IPS DF 4.7 (cell line): ENCODE measurements around the gene CADM1.

Experiments used
- DNase-seq: peaks from one replicate; pipeline ENCODE4 v3.0.0-alpha.2; 2013; ENCODE audit warnings: low spot score; ENCODE audit errors: extremely low read depth

CADM1 gene

DNA sequence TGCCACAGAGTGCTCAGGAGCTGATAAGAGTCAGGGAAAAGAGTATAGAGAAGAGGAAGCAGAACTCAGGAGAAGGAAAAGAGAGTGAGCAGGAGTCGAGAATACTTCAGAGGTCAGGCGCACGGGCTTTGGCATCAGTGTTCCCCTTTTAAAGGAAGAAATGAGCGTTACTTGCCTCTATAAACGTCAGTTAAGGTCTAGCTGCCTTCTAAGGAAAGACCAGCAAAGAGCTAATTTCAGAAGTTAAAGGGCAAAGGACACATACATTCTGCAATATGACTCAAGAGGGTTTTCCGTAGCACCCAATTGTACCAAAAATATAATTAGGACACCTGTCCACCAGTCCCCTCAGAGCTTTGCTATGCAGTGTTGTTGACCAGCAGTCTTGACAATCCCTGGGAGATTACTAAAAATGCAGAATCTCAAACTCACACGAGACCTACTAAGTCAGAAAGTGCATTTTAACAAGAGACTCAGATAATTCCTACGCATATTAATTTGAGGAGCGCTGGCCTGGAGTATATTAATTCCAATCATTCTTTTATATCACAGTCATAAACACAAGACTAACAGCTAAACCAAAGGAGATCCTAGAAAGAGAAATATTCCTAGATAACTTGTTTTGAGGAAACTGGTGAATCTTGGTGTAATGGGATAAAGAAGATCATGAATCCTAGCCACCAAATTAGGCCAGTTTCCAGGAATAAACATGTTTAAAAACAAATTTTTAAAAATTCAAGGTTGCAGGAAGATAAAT, 249.0 kb downstream of the CADM1 start:
- no peak for DNase-seq

DNA sequence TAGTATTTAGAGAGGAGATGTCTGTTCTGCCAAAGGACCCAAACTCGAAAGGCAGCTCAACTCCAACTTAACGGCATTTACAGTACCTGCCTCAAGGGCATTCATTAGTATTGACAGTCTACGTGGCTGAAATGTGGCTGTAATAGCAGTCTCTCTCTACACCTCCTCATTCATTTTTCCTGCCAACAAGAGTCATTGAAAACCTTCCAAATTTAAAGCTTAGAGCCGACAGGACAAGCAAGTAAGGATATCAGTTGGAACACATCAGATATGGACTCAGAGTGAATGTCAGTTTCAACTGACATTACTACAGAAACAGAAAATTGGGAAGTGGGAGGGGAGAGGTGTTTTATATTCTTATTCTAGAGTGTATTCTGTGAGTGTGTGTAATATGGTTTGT, 253.1 kb downstream of the CADM1 start:
- DNase-seq: no peak

DNA sequence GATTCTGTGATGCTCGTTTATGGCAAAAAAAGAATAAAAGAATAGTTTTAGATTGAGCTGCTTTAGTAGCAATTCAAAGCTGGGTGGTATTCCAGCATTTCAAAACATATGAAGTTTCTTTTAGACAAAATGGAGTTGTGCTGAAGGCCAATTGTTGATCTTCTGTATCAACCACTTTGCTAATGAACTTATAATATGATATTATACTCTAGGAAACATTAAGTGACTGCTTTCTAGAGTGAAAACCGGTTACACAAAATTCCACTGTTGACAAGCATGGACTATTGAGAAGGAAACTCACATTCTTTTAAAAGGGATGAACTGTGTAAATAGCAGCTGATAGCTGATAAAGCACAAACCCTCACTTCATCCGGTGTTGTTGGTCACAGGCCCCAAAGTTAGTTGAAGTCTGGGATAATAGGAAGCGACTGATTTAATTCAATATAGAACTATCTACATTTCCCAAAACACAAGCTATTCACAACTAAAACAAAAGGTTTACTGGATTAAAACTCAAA, 255.1 kb downstream of the CADM1 start:
- no peak for DNase-seq

DNA sequence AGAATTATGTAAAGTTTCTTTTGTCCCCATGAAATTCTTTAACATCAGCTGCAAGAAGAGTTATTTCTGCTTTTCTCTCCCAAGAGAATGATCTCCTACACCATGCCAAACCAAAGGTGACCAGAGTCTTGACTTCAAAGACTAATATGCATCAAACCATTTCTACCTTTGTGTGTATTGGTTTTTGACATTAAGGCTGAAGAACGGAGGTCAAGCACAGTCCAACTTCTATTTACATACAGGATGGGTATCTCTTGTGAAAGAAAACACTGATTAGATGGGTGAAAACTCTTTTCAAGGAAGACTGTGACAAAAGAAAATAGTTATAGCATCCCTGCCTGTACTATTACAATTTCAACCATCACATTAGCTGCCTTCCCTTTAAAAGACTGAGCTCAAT, 256.3 kb downstream of the CADM1 start:
- no peak for DNase-seq

DNA sequence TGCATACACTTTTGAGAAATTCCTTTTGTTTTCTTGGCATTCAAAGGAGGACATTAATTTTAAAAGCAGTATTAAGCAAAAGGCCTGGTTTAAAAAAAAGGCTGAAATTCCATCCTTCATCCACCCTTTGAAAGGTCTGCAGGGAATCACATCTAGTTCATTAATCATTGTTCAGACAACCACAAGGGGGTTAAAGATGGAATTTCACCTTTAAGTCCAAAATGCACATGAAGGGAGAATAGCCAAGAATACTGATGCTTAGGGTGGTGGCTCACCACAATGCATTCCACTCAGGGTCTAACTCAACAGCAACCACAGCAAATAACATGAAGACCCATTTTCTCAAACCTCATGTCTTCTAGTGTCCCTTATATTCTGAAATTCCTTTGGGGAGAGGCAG, 256.9 kb downstream of the CADM1 start:
- no peak for DNase-seq

DNA sequence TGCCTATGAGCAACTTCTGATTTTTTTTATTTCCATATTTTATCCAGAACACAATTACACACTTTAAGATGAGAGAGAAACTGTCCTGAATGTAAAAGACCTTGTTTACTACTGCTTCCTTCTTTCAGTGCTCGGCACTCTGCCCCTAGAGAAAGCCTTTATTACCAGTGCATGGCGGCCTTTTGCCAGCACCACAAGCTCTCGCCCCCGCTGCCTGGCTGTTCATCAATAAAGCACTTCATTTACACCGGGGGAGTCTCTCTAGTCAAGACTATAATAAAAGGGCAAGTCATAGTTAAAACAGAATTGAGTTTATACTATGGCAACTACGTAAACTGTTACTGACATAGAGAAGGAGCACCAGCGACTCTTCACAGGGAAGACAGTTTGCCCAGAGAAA, 259.5 kb downstream of the CADM1 start:
- DNase-seq: no peak

DNA sequence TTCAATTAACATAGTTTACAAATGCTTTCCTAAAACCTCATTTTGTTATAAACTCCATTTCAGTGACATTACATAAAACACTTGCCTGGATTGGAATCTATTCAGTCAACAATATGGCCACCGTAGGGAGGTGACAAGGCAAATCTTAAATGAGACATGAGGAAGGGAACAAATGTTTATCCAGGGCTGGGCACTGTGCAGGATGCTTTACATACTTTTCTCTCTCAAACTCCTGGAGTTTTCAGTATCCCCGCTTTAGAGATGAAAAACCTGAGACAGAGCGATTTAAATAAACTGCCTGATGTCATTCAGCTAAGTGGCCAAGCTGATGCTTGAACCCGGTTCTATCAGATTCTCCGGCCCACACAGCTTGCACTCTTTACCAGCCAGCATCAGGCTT, 259.9 kb downstream of the CADM1 start:
- DNase-seq: no peak

DNA sequence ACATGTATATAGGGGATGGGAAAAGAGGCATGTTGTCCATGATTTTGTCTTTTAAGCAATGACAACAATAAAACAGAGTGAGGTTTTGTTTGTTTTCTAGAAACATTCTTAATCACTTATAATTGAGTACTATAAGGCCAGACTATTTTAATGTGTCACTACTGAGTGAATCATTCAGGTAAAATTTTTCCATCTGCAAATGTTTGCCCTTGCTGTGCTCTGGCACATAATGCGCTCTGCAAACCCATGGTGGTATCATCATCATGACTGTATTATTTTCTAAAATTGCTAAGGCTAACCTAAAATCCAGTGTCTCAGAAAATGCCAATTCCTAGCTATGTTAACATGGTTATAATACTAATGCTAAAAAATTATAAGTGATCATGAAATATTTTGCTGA, 261.2 kb downstream of the CADM1 start:
- no peak for DNase-seq

DNA sequence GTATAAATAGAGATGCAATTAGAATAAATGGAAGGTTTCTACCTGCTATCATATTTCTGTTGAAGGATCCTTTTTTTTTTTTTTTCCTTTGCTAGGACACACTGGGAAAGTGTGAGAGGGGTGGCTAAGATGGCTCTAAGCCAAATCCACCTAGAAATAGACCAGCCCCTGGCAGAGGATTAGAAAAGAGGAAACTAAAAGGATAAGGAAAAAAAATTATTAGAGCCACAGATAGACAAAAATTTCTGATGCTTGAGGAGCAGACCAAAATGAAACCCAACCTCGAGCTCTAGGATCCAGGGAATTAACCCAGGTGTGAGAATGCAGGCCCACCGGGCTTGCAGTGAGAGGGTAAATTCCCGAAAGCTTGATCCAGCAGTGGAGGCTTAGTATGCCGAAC, 262.3 kb downstream of the CADM1 start:
- no peak for DNase-seq

DNA sequence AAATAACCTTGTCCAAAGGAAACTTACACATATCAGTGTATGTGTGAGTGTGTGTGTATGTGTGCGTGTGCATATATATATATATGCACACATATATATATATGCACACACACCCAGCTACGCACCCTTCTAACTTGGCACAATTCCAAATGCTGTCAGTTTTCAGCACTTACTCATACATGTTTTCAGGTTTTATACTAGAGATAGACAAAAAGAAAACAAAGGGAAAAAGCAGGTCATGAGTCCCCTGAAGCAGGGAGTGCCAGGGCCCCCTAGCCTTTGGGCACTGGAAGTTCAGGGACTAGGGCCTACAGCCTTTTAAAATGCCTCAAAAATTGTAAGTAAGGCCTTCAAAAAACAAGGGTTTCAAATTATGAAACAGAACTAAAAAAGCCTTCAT, 265.4 kb downstream of the CADM1 start:
- no peak for DNase-seq

DNA sequence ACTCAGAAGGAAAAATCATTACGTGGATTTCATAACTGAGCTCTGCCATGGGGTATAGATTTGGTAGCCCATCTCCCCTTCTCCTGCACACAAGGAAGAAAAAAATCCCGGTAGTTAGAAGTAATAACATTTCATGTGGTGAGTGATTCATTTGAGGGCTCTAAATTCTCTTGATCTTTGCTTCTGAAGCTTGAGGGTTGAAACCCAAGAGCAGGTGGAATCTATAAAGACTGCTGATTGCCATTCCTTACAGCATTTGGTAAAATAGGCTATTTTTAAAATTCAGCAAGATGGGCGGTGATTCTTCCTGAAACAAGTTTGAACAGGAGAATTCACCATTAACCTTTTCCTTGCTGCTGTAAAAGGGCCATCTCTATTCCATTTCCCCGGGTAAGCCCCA, 266.1 kb downstream of the CADM1 start:
- DNase-seq: no peak

DNA sequence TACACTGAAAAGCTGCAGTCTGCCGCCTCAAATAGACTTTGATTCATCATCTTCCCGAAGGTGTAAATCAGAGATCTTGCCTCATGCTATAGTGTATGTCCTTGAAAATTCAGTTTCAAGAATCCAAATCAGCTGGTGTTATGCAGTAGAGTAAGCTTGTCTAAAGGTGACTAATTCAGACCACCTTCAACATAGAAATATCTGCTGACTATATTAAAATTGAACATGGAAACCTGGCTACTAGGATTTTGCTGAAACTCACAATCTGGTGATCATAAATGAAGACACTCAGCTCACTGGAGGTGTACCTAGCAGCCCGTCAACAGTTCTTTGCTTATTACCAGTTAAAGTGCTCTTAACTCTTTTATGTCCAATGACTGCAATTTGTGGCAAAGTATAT, 266.6 kb downstream of the CADM1 start:
- no peak for DNase-seq

DNA sequence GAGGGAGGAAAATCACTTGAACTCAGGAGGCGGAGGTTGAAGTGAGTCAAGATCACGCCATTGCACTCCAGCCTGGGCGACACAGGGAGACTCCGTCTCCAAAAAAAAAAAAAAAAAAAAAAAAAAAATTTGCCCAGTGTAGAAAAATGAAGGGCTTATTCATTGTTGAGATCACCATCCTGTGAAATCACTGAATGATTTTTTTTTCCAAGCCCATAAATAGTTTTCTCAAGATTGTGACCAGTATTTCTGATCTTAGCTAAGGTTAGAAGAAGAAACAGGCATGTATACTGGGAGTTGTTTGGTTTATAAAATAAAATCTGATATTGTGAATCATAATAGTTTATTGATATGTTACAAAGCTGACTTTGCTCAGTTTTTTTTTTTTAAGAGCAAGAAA, 269.4 kb downstream of the CADM1 start:
- DNase-seq: no peak

DNA sequence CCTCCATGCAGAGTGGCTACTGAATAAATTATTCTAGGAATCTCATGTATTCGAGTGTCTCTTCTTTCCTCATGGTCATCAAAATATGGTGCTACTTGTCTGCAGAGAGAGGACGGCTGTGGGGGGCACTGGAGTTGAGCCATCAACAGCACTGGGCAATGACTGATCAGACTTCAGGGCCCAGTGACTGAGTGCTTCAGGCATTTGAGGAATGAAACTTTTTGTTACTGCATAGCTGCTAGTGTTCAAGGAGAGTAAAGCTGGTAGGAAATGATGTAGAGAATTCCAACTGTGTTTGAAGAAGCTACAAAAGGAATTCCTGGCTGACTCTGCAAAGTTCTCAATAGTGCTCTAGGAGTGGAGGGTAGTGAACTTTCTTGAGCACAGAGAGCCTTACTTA, 277.7 kb downstream of the CADM1 start:
- DNase-seq: peak; percentile 91

DNA sequence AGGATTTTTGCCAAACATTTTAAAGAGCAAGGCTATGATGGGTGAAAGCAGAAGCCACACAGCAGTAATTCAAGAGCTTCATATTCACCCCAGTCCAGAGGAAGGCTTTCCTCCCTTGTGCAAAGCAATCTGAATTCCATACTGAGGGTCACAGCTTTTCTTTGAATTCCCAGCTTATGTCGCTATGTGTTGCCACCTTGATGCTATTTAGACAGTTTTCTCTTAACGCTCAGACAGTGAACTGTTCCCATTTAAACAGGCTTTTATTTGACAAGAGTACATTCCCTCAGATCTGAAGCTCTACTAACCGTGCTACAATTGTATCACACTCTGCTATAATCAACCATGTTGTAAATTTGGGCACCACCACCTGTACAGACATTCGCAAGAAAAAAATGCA, 279.7 kb downstream of the CADM1 start:
- DNase-seq: no peak

DNA sequence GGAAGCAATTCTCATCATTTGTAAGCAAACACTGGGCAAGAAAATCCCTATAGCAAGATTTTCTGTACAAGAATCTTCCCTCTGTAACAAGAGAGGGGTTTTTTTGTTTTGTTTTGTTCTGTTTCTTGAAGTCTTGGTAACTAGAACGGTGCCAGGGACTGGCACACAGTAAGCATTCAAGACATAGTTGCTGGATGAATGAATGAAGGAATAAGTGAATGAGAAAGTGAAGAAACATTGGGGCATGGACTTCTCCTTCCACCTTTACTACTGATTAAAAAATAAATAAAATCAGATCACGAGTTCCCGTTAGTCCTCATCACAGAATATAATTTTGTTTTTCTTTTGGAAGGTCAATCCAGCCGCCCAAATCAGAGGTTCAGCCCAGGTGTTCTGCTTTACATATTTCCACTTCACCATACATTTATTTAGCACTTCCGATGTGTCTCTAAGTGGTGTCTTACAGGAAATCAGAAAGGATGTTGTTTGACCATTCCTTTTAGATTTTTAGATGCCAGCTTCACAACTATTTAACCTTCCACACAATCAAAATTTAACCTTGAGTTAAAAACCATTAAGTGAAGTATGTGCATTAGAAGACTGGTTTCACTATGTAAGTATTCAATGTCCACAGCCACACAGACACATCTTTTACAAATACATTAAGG, 281.2 kb downstream of the CADM1 start:
- no peak for DNase-seq

DNA sequence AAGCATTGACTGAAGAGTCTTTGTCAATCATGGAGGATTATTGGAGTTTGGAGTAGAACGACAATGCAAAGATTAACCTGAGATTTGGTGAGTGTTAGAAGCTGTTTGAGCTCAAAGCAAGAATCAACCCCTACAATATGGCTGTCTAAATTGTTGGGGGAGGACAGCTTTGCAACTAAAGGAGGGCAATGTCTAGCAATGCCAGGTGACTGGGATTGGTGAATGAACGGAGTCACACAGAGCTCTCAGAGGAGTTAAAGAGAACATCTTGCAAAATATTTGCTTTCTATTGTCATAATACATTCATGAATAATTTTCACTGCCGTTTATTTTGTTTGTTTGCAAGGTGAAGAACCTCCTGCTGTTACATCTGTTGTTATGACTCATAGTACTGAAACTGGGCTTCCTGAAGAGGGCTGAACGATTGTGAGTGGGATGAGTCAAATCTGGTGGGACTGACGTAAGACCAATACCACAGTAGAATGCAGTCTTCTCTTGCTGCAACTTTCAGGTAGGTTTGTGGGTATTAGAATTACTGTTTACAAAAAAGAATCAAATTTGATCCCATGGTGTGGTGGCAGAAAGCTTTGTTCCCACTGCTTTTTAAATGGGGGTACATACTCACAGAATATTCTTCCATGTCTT, 281.9 kb downstream of the CADM1 start:
- no peak for DNase-seq

DNA sequence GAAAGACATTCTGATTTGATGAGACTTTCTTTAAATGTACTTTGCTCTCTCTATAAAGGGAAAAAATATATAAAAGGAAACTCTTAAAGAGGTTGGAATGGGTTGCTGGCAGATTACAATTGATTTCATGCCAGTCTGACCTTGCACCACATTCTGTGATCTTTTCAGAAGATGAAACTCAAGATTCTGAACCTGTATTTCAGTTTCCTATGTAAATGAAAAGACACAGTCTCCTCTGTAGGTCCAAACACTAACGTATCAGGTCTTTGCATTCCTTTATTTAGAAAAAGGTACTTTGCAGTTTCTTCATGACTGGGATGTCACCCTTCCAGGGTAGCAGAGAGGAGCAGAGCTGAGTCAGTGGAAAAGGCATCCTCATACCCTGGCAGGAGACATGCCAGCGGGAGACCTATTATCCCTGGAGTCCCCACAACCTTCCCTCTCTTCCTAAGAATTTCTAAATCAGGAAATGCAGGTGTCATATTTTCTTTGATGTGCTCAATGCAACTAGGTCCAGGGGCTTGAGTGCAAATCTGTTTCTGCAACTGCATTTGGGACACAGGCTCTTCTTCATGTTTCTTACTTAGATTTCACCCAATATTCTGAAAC, 282.6 kb downstream of the CADM1 start:
- no peak for DNase-seq

DNA sequence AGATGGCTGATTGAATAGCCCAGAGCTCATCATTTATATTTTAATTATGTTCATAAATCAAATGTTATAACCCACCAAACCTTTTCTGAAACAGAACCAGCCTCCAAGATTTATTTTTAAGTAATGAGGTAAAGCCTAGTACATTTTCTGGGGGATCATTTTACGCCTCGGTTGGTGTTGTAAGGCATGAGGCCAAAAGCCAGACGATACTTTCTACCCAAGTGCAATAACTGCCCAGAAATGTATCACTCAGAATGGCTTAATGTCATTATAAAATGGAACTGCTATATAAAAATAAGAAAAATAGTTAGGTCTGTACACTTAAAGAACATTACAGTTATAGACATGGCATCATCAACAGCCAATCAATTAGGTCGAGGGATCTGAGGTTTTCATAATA, 283.3 kb downstream of the CADM1 start:
- DNase-seq: no peak

DNA sequence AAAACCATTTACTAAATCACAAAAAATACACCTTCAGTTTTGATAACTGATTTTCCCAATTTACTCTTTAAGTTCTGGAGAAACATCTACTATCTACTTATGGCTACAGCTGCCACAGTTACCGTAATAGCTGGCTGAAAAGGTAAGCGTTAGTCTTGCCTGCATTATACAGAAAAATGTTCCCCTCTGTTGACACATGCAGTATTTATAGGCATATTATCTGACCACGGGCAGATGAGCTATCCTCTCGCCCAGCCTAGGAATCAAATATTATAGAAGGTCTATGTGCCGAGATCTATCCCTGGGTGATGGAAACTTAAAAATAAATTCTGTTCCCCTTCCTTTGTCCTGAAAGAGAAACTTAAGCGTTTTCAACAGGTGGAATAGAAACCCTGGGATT, 283.8 kb downstream of the CADM1 start:
- no peak for DNase-seq

DNA sequence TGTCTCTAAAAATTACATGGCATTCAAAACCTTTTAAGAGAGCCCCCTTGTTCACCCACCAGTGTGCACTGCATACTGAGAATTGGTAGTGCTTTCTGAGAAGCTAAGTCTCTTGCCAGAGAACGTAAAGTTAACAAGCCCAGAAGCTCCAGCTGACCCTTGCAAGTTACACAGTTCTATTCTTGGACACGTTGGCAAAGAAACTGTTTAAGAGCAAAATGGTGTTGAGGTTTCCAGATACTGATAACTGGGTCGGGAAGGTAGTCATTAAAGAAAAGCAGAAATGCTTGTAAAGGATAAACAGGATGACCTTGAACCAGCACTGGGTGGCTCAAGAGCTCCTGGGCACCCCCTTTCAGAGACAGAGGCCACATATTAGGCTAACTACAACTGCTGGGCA, 284.8 kb downstream of the CADM1 start:
- DNase-seq: no peak

DNA sequence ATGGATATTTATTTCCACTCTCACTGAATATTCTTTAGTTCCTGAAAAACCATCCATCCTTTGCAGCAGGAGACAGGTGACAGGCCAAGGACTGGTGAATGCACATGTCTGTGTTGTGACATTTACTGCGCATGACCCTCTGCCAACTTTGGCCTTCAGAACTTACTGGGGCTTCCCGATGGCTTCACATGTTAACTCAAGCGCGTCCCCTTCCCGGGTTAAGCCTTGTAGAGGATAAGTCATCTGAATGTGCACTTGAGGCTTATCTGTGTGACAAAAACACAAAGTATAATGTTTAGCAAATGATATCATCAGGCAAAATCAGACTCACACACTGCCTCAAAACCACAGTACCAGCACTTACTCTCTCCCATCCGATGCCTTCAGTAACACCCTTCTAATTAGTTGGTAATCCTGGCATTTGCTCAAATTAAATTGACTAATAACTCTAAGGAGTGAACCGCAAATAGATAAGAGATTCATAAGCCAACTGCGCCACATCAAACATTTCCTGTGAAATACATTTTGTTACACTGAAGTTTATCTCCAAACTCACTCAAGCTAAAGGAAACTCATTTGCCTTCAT, 286.4 kb downstream of the CADM1 start:
- DNase-seq: no peak
